Measurements from ENCODE around the gene ZNF574.

ZNF574 gene

DNA sequence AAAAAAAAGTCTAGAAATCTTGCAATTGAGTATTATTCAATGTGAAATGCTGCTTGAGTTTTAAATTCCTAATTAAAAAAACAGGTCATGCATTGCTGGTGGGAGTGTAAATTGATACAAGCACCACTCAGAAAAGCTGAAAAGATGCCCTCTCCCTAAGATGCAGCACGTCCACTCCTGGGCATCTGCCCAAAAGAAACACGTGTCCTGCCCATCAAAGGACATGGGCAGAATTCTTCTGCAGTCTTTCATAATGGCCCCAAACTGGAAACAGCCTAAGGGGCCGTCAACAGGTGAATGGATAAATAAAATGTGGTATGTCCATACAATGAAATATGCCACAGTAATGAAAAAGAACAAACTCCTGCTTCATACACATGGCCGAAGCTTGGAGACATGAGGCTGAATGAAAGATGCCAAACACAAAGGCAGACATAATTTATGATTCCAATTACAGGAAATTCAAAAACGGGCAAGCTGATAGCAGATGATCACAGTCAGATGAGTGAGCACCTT is 48.5 kb downstream of the ZNF574 start:
- no peak for DNase-seq (ENCODE audit: low spot score)

DNA sequence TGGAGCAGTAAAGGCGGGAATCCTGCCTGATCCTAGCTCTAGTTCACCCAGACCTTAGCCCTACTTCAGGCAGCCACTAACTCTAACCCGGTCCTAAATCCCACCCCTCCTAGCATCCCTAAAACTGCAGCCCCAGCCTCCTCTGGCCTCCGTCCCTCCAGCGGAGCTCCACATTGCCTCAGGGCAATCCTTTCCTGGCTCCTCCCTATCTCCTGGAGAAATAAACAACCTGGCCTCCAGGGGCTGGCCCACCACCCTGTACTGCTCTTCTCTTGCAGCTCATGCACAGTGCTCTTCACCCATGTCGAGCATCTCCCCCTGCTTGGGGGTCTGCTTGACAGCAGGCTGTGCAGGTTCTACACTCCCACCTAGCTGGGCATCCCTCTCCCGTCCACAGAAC is 49.6 kb downstream of the ZNF574 start:
- no peak for DNase-seq (ENCODE audit: low spot score)

DNA sequence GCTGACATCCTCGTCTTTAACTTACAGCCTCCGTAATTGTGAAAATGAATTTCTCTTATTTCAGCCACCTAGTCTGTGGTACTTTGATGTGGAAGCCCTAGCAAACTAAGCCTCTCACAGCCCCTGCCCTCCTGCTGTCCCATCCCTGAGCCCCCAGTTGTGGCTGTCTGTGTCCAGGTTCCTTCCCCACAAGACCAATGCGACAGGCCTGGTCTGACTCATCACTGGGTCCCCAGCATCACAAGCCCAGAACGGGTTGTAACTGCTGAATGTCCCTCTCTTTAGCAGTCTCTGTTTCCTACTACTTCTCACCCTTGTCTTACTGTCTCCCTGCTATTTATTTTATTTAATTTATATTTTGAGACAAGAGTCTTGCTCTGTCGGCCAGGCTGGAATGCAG is 50.6 kb downstream of the ZNF574 start:
- DNase-seq (ENCODE audit: low spot score): no peak

DNA sequence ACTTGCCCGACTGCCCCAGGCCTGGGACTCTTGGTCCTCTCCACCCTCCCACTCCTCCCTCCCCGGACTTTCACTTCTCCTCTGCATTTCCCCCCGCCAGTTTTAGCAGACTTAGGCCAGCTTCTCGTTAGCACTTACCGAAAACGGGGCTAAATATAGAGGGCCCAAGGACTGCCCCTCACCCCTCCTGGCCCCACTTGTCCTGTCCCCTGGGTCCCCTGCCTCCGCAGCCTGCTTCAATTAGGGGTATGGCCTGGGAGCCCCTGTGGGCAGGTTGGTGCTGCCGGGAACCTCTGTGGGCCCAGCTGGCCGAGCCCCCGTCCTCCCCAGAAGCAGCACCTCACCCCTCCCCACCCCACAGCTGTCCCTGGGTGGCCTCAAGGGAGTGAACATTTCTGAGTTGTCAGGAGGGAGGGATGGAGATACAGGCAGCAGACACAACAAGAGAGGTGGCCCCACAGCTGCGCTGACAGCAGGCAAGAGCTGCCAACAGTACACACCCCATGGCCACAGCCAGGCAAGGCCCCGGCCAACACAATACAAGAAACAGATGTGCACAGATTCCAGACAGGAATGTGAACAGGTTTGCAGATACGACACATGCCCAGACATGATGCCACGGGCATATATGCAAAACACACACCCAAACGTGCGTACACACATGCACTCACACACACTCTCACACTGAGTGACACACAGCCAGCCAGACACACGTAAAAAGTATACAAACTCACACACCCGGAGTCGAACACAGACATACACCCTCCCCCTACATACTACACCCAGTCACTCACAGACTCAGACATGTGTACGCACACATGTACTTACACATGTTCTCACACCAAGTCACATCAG is 53.7 kb downstream of the ZNF574 start:
- DNase-seq (ENCODE audit: low spot score): peak; percentile 91

DNA sequence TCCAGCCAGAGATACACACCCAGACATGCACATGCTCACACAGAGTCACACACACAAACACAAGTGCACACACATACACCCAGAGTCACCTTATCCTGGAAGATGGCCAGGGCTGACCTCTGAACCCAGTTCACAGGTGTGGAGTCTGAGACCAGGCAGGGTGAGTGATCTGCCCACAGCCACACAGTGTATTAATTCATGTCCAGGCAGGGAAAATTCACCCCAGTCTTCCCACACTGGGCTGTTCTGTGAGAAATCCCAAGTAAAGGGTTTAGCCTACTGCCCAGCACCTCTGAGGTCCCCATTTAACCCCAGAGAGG is 54.2 kb downstream of the ZNF574 start:
- DNase-seq (ENCODE audit: low spot score): no peak
